B cell (primary cell): Measurements from ENCODE around the gene CPSF6. TPM values are rescaled to one million over a fixed set of nuclear protein-coding genes. Genes with fewer than 3 reads are reported as not detected.

Experiments used
- ATAC-seq: fragments of 200-7000 bp; cut with Tn5 transposase; one replicate; pipeline ENCODE4 v1.10.0; 2021; ENCODE audit warnings: low read depth, mild to moderate bottlenecking, moderate number of reproducible peaks, moderate library complexity
- CTCF ChIA-PET: fragments of 350-600 bp; sonication (Branson Sonifier 250); formaldehyde crosslinking; loops from one replicate; lab custom pipeline; 2021; ENCODE audit warnings: antibody characterized with exemption, inconsistent platforms; lab: Charles Lee
- POLR2A ChIA-PET: fragments of 350-600 bp; sonication (Branson Sonifier 250); formaldehyde crosslinking; loops from one replicate; lab custom pipeline; 2021; ENCODE audit warnings: antibody characterized with exemption; lab: Charles Lee
- DNase-seq: peaks from one replicate; pipeline ENCODE4 v3.0.0; 2013
- H2AFZ ChIP-seq: 2 replicates; pipeline ENCODE4 v1.6.1; 2012; ENCODE audit warnings: mild to moderate bottlenecking, low read depth, low read length; ENCODE audit not compliant: insufficient read depth, poor library complexity, severe bottlenecking
- H3K27ac ChIP-seq, 2 donors: 1 replicate in 1 of 2; 2 replicates in 1 of 2; pipeline ENCODE4 v1.5.1; 2012 to 2013; ENCODE audit warnings: low read length in 2 of 2, mild to moderate bottlenecking in 2 of 2, moderate library complexity in 1 of 2
- H3K27me3 ChIP-seq, 4 experiments: fragments of 200-600 bp in 1 of 4; sonication (generic) in 1 of 4; replicated peaks in 1 of 4; 1 replicate in 2 of 4; 2 replicates in 2 of 4; pipeline versions ENCODE4 v1.6.1 to v1.7.0; 2013 to 2016; ENCODE audit warnings: low read length in 3 of 4, mild to moderate bottlenecking in 2 of 4, mixed read lengths in 1 of 4, moderate library complexity in 1 of 4; ENCODE audit not compliant: insufficient read depth in 4 of 4, control insufficient read depth in 3 of 4; ENCODE audit errors: control extremely low read depth in 1 of 4
- H3K36me3 ChIP-seq, 2 experiments: replicated peaks in 1 of 2; 1 replicate in 1 of 2; 2 replicates in 1 of 2; pipeline versions ENCODE4 v1.6.1 to v1.7.1; 2013; ENCODE audit warnings: low read length in 1 of 2; ENCODE audit not compliant: insufficient read depth in 2 of 2, control insufficient read depth in 1 of 2; ENCODE audit errors: control extremely low read depth in 1 of 2, extremely low read depth in 1 of 2
- H3K4me1 ChIP-seq, 2 donors: fragments of 200-600 bp in 1 of 2; sonication (generic) in 1 of 2; 1 replicate in 1 of 2; 2 replicates in 1 of 2; pipeline versions ENCODE4 v1.5.1 to v1.6.1; 2013 to 2017; ENCODE audit warnings: low read length in 2 of 2; ENCODE audit not compliant: control insufficient read depth in 2 of 2, insufficient read depth in 2 of 2
- H3K4me2 ChIP-seq: replicated peaks from 2 replicates; pipeline ENCODE3; 2012; ENCODE audit warnings: mild to moderate bottlenecking, low read depth, low read length; ENCODE audit not compliant: poor library complexity, severe bottlenecking
- H3K4me3 ChIP-seq, 5 experiments: fragments of 200-600 bp in 1 of 5; sonication (generic) in 1 of 5; 1 replicate in 3 of 5; 2 replicates in 2 of 5; pipeline versions ENCODE4 v1.5.1 to v1.7.0; 2011 to 2016; ENCODE audit warnings: low read length in 4 of 5, mild to moderate bottlenecking in 4 of 5, low read depth in 2 of 5, control low read depth in 1 of 5, moderate library complexity in 1 of 5; ENCODE audit not compliant: insufficient read depth in 1 of 5; ENCODE audit errors: control extremely low read depth in 1 of 5, extremely low read depth in 1 of 5
- H3K79me2 ChIP-seq: fragments of 200-600 bp; sonication (generic); one replicate; pipeline ENCODE4 v1.6.0; 2016; ENCODE audit warnings: low read length; ENCODE audit not compliant: control insufficient read depth, insufficient read depth
- H3K9ac ChIP-seq: fragments of 200-600 bp; sonication (generic); 2 replicates; pipeline ENCODE4 v1.6.1; 2017; ENCODE audit warnings: mild to moderate bottlenecking, low read length, moderate library complexity
- H3K9me3 ChIP-seq, 3 donors: one replicate each; pipeline versions ENCODE4 v1.6.1 to v1.7.1; 2013; ENCODE audit warnings: low read length in 2 of 3; ENCODE audit not compliant: control insufficient read depth in 2 of 3, insufficient read depth in 1 of 3; ENCODE audit errors: control extremely low read depth in 1 of 3
- H4K20me1 ChIP-seq: 2 replicates; pipeline ENCODE4 v1.6.0; 2012; ENCODE audit warnings: mild to moderate bottlenecking, low read length; ENCODE audit not compliant: insufficient read depth, control insufficient read depth, poor library complexity, severe bottlenecking
- H3K27ac Mint-ChIP-seq: one replicate; pipeline ENCODE4 v1.8.0; 2021; ENCODE audit warnings: mixed read lengths
- H3K27me3 Mint-ChIP-seq: one replicate; pipeline ENCODE4 v1.8.0; 2021; ENCODE audit warnings: mixed read lengths
- H3K4me1 Mint-ChIP-seq: one replicate; pipeline ENCODE4 v1.8.0; 2021; ENCODE audit warnings: mixed read lengths
- H3K4me3 Mint-ChIP-seq: one replicate; pipeline ENCODE4 v1.8.0; 2021; ENCODE audit warnings: mixed read lengths
- H3K9me3 Mint-ChIP-seq: one replicate; pipeline ENCODE4 v1.8.0; 2022; ENCODE audit warnings: mixed read lengths; ENCODE audit not compliant: insufficient read depth
- EZH2 ChIP-seq: IDR thresholded peaks from 2 replicates; pipeline ENCODE4 v1.6.1; 2012; ENCODE audit warnings: borderline replicate concordance, low read depth, mild to moderate bottlenecking, moderate library complexity, low read length; ENCODE audit not compliant: insufficient read depth, poor library complexity, severe bottlenecking
- WGBS: methylation state at CpG from one replicate; pipeline ENCODE4 v1.1.5; 2013; ENCODE audit warnings: missing lambda C conversion rate; ENCODE audit not compliant: insufficient coverage; 5-methylcytosine and 5-hydroxymethylcytosine counted together
- intact Hi-C: fragments of 100-400 bp; cut with micrococcal nuclease; formaldehyde crosslinking; loops from one replicate; pipeline ENCODE4 v1.10.0; 2022
- polyA plus RNA-seq: library from polyadenylated mRNA; depleted of rRNA; stranded (reverse); fragments of >200 nt; gene quantifications from 2 replicates; pipeline ENCODE4 v1.2.3, GENCODE V29; 2012
- total RNA-seq, 2 donors: library from RNA; stranded (reverse); fragments of 120-200 nt in 1 of 2; gene quantifications; 1 replicate in 1 of 2; 2 replicates in 1 of 2; pipeline versions ENCODE4 v1.2.3 to v1.2.4, GENCODE V29; 2013 to 2022
- TF ChIP-seq, protein P1 (sequence below): fragments of 200-600 bp; IDR thresholded peaks from one replicate; pipeline ENCODE4 v1.8.0; 2022; ENCODE audit warnings: antibody characterized with exemption, mild to moderate bottlenecking

CPSF6 gene
- total and polyA plus RNA-seq, 2 donors (not counting 1 experiment from before 2014, with no cell fraction given) = 22.3 to 108 TPM

DNA sequence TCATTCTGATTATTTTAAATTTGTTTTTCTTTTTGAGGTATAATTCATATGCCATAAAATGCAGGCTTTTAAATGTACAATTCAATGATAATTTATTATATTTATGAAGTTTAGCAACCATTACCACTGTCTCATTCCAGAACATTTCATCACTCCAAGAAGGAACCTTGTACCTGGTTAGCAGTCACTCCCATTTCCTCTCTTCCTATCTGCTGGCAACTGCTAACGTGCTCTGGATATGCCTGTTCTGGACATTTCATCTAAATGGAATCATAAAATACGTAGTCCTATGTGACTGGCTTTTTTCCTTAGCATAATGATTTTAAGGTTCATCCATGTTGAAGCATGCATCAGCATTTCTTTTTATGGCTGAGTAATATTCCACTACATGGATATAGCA is 15.5 kb downstream of the CPSF6 start:
- ATAC-seq = no peak
- peaks cover 4 to 44% of the 10 kb centered on the region in 2 experiments for H3K36me3 ChIP-seq
- peaks cover 4 to 12% of the 10 kb centered on the region in 2 donors for H3K4me1 ChIP-seq
- H3K4me3 Mint-ChIP-seq = no peak overlapping the region
- no peak overlapping the region for H3K27ac Mint-ChIP-seq
- H3K4me3 ChIP-seq = no peak overlapping the region
- intact Hi-C loops = loop anchor here (1.0 kb wide), 1 partner anchor 101 kb away; no protein-coding TSS in a partner anchor
- H3K27me3 Mint-ChIP-seq = no peaks in the 10 kb centered on the region
- H3K9me3 Mint-ChIP-seq = no peaks in the 10 kb centered on the region
- H3K9me3 ChIP-seq = no peaks in the 10 kb centered on the region
- peaks cover 33% of the 10 kb centered on the region for H3K4me1 Mint-ChIP-seq
- ChIA-PET CTCF (interaction anchor here (0.5 to 3.6 kb wide), 8 partner anchors 9 to 102 kb away, joined by 3 to 84 read pairs (median 4); no protein-coding TSS in a partner anchor), POLR2A (no interaction called here)
- no peak for DNase-seq
- WGBS = 100% methylated on average over 1 of the region's 2 CpGs
- H3K4me2 ChIP-seq = no peak overlapping the region
- H3K27me3 ChIP-seq = no peaks in the 10 kb centered on the region
- peaks cover 51% of the 10 kb centered on the region for H3K79me2 ChIP-seq
- H4K20me1 ChIP-seq = peaks cover 13% of the 10 kb centered on the region
- no peak overlapping the region for H3K27ac ChIP-seq
- no peak overlapping the region for H2AFZ ChIP-seq
- no peak overlapping the region for H3K9ac ChIP-seq
- no peak for TF ChIP-seq EZH2
- TF ChIP-seq, protein P1, sequence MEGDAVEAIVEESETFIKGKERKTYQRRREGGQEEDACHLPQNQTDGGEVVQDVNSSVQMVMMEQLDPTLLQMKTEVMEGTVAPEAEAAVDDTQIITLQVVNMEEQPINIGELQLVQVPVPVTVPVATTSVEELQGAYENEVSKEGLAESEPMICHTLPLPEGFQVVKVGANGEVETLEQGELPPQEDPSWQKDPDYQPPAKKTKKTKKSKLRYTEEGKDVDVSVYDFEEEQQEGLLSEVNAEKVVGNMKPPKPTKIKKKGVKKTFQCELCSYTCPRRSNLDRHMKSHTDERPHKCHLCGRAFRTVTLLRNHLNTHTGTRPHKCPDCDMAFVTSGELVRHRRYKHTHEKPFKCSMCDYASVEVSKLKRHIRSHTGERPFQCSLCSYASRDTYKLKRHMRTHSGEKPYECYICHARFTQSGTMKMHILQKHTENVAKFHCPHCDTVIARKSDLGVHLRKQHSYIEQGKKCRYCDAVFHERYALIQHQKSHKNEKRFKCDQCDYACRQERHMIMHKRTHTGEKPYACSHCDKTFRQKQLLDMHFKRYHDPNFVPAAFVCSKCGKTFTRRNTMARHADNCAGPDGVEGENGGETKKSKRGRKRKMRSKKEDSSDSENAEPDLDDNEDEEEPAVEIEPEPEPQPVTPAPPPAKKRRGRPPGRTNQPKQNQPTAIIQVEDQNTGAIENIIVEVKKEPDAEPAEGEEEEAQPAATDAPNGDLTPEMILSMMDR = no peak

DNA sequence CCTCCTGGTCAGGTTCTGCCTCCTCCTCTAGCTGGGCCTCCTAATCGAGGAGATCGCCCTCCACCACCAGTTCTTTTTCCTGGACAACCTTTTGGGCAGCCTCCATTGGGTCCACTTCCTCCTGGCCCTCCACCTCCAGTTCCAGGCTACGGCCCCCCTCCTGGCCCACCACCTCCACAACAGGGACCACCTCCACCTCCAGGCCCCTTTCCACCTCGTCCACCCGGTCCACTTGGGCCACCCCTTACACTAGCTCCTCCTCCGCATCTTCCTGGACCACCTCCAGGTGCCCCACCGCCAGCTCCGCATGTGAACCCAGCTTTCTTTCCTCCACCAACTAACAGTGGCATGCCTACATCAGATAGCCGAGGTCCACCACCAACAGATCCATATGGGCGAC is 19.3 kb downstream of the CPSF6 start:
- H3K4me2 ChIP-seq = no peak overlapping the region
- ATAC-seq (no peak), DNase-seq (no peak)
- CTCF ChIA-PET = interaction anchor here (1.0 to 2.1 kb wide), 4 partner anchors 9 to 104 kb away, joined by 3 to 7 read pairs (median 4); no protein-coding TSS in a partner anchor
- H2AFZ ChIP-seq = no peak overlapping the region
- peaks cover 5% of the 10 kb centered on the region for H3K4me1 Mint-ChIP-seq
- POLR2A ChIA-PET = no interaction called here
- no peak overlapping the region for H3K27ac ChIP-seq
- no peaks in the 10 kb centered on the region for H3K27me3 Mint-ChIP-seq
- H3K9me3 Mint-ChIP-seq = no peaks in the 10 kb centered on the region
- H3K4me3 Mint-ChIP-seq = no peak overlapping the region
- WGBS = 97% methylated on average over 7 of the region's 10 CpGs
- H3K9ac ChIP-seq = no peak overlapping the region
- peaks cover 0 to 3% of the 10 kb centered on the region in 2 donors for H3K4me1 ChIP-seq
- peaks cover 4 to 80% of the 10 kb centered on the region in 2 experiments for H3K36me3 ChIP-seq
- H3K27ac Mint-ChIP-seq = no peak overlapping the region
- no peaks in the 10 kb centered on the region for H3K27me3 ChIP-seq
- intact Hi-C loops = no loop called here
- H3K79me2 ChIP-seq = peaks cover 36% of the 10 kb centered on the region
- H3K9me3 ChIP-seq = no peaks in the 10 kb centered on the region
- TF ChIP-seq, protein P1 = no peak
- no peak for TF ChIP-seq EZH2
- peaks cover 11% of the 10 kb centered on the region for H4K20me1 ChIP-seq
- no peak overlapping the region for H3K4me3 ChIP-seq
